Measurements from ENCODE around the gene CCDC40.
"Not testable (repeated sequence)": the region's sequence is repeated elsewhere in the genome, so short reads cannot be mapped to it uniquely, and the experiment has no call there.

Gene CCDC40

GRCh38 chr17:80071116-80071841, 34.8 kb downstream of the CCDC40 start:
- FAIRE-seq (no peak), DNase-seq (ENCODE audit: insufficient read length, low spot score) (no peak)

DNA sequence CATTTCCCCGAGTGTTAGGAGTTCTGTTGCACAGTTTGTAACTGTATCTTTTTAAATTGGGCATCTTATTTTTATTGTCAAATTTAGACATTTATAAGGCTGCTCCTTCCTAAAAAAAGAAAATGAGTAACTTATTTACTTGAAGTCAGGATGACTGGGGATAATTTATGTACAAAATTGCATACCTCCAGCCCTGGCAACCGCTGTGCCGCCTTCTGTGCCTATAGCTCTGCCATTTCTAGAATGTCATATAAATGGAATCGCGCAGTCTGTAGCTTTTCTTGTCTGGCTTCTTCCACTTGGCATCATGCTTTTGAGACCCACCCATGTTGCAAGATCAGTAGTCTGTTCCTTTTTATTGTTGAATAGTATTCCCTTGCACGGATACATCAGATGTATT, 36.0 kb downstream of the CCDC40 start:
- DNase-seq (ENCODE audit: insufficient read length, low spot score) (no peak), FAIRE-seq (no peak)

DNA sequence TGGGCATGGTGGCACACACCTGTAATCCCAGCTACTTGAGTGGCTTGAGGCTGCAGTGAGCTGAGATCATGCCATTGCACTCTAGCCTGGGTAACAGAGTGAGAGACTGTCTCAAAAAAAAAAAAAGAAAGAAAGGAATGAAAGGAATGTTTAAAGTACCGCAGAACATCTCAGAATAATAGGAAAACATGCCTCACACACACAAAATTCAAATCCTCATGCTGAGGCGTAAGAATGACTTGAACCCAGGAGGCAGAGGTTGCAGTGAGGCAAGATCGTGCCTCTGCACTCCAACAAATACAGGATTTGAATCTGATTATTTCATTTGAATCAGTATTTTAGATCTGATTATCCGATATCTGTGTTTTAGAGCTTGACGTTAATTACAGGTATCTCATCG, 43.6 kb downstream of the CCDC40 start:
- no peak for FAIRE-seq

GRCh38 chr17:80081596-80081995, 45.2 kb downstream of the CCDC40 start:
- no peak for FAIRE-seq
- DNase-seq (ENCODE audit: insufficient read length, low spot score), result no peak

More for the DNA sequence above, 43.6 kb downstream of the CCDC40 start:
- no peak for DNase-seq (ENCODE audit: insufficient read length, low spot score)

DNA sequence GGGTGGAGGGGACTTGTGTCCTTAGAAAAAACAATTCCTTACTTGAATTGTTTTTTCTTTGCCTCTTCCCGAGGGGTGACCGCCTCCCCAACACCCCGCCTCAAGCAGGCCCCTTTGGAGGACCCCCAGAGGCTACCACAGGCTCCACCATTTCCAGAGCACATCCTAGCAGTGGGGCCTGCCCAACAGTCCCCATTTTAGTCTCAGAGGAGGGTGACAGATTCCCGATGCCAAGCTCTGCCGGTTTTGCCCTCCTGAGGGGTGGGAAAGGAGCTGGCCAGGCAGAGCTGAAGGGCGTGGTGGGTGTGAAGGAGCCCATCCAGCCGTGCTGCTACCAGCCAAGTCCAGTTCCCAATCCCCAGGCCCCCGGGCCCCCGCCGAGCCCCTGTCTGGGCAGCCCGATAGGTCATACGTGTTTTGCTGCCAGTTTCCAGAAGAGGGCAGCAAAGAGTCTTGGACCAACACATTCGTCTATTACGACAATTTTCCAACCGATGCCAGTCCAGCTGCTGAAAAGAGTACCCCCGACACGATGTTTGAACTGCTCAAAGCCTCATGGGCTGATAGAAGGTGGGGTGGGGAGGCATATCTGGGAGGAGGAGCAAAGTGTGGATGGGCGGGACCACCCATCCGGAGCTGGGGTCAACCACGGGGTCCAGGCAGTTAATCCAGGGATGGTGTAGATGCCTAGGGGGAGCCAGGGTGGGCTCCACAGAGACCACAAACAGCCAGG, 46.1 kb downstream of the CCDC40 start:
- FAIRE-seq (peak; percentile 95), DNase-seq (ENCODE audit: insufficient read length, low spot score) (peak; percentile 70)

DNA sequence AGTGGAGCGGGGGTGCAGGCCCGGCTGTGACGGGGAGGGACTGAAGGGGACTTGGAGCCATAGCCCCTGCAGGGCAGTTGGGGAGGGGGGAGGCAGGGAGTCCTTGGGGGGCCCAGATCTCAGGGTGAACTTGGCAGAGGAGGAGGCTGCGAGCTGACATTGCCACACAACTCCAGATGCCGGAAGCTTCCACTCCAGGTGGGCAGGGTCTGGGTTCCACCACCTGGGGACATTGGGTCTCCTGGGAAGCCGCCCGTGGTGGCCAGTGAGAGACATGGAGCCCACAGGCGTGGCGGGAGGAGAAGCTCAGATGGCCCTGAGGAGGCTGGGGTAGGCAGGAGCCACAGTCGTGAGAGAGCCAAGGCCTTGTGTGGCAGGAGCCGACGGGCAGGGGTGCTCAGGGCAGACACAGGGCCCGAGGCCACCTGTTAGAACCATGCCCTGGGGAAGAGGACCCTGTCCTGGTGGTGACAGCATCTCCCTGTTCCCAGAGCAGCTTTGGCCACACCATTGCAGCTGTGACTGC, 46.8 kb downstream of the CCDC40 start:
- no peak for FAIRE-seq
- DNase-seq (ENCODE audit: insufficient read length, low spot score), result no peak

DNA sequence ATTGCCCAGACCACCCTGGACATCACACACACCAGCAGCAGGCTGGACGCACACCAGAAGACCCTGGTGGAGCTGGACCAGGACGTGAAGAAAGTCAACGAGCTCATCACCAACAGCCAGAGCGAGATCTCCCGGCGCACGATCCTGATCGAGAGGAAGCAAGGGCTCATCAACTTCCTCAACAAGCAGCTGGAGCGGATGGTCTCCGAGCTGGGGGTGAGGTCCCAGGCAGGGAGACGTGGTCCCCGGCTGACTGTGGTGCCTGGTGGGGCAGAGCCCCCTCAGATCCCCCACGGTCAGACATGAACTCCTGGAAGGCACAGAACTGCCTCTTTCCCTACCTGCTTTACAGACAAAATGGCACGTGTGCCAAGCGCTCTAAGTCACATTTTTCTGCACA, 48.3 kb downstream of the CCDC40 start:
- no peak for FAIRE-seq
- no peak for DNase-seq (ENCODE audit: insufficient read length, low spot score)

DNA sequence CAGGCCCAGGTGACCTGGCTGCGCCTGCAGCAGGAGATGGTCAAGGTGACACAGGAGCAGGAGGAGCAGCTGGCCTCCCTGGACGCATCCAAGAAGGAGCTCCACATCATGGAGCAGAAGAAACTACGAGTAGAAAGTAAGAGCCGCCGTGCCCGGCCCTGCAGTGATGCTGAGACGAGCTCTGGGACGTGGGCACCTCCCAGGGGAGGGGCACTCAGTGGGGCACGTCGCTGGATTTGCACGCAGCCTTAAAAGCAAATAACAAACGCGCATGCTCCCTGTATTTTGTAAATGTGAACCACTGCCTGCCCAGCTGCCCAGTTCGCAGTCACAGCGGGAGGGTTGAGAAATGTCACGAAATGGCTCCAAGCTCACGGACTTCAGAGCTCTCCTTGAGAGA, 49.6 kb downstream of the CCDC40 start:
- DNase-seq (ENCODE audit: insufficient read length, low spot score) (no peak), FAIRE-seq (no peak)

DNA sequence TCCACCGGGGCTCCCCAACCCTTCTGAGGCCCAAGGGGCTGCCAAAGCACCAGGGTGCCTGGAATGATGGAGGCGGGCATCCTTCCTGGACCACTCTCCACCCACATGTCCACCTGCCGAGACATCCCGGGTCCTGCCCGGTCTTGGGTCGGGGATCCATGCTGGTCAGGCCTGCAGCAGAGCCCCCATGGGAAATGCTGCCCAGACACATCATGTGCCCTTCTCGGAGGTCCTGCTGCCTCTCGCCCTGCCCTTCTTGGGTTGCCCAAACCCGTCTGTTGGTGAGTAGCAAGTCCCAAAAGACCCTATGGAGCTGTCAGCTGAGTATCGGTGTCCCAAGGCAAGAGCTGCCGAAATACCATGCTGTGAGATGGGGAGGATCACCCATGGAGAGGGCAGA, 50.2 kb downstream of the CCDC40 start:
- DNase-seq (ENCODE audit: insufficient read length, low spot score) (no peak), FAIRE-seq (no peak)

DNA sequence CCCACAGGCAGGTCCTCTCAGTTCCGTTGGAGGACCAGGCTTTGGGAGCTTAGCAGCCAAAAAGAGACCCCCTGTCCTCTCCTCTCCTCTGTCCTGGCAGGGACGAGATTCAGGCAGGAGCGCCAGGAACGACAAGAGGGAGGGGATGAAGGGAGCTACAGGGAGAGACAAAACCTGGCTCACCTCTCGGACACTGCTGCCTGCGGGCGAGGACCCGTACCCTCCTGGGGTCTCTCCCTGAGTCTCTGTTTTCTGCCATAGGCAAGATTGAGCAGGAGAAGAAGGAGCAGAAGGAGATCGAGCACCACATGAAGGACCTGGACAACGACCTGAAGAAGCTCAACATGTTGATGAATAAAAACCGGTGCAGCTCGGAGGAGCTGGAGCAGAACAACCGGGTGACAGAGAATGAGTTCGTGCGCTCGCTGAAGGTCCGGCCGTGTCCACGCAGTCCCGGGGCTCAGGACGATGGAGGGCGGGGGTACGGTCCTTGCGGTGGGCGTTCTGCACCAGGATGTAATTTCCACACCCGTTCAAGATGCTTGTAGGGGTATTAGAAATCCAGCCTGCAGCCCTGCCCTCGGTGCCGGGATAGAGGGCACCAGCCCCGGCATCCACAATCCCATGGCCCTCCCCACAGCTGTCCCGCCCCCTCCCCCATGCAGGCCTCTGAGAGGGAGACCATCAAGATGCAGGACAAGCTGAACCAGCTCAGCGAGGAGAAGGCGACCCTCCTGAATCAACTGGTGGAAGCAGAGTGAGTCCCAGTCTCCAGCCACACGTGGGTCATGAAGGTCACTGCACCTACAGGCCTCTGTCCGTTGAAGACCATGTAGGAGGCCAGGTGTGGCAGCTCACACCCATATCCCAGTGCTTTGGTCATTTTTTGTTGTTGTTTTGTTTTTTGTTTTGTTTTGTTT, 51.2 kb downstream of the CCDC40 start:
- DNase-seq (ENCODE audit: insufficient read length, low spot score) (no peak), FAIRE-seq (no peak)

DNA sequence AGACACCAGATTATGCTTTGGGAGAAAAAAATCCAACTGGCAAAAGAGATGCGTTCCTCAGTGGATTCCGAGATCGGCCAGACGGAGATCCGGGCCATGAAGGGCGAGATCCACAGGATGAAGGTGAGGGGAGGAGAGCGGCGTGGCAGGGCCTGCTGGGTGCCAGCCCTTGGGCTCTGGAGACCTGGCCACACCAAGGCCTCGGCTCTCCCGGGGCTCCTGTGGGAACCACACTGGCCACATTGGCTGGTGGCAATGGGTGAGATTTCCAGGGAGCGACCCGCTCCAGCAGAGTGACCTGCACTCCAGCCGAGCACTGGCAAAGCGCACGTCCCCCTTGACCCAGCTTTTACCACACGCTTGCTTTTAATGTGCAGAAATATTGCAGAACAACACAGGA, 53.3 kb downstream of the CCDC40 start:
- DNase-seq (ENCODE audit: insufficient read length, low spot score), result no peak
- FAIRE-seq, result no peak

- FAIRE-seq; DNase-seq (ENCODE audit: insufficient read length, low spot score): not testable (repeated sequence)
Measured at GRCh38 chr17:80090164-80090563, 53.7 kb downstream of the CCDC40 start.

GRCh38 chr17:80091376-80091775, 54.9 kb downstream of the CCDC40 start:
- DNase-seq (ENCODE audit: insufficient read length, low spot score), result no peak
- no peak for FAIRE-seq

DNA sequence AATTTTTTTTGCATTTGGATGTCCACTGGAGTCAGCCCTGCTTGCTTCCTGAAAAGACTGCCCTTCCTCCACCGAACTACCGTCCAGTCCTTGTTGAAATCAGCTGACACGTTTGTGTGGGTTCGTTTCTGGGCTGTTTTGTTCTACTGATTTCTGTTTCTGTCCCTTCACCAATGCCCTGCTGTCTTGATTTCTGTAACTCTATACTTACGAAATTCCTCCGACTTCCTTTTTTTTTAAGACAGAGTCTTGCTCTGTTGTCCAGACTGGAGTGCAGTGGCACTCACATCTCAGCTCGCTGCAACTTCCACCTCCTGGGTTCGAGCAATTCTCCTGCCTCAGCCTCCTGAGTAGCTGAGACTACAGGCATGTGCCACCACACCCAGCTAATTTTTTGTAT, 56.5 kb downstream of the CCDC40 start:
- DNase-seq (ENCODE audit: insufficient read length, low spot score) (no peak), FAIRE-seq (no peak)

- DNase-seq (ENCODE audit: insufficient read length, low spot score), result no peak
- FAIRE-seq, result no peak
Measured at GRCh38 chr17:80095038-80095843, 58.8 kb downstream of the CCDC40 start.

- no peak for DNase-seq (ENCODE audit: insufficient read length, low spot score)
- no peak for FAIRE-seq
Measured at GRCh38 chr17:80095844-80096475, 59.5 kb downstream of the CCDC40 start.

DNA sequence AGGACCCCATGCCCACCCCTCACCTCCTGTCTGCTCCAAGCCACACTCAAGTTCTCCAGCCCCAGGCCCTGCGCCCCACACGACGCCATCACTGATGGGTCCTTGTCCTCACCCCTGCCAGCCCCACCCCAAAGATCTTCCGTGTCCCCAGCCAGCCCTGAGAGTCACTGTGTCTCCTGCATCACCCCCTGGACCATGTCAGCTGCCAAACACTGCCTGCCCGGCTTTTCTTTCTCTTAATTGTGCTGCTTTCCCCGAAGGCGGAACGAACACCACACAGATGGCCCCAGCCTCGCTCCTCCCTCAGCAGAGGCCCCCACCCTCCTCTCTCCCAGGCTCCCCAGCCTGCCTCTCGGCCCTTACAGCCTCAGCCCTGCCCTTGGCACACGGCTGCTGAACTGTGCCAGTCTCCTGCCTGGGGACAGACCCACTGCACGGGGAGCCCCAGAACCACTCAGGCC, 60.1 kb downstream of the CCDC40 start:
- FAIRE-seq (no peak), DNase-seq (ENCODE audit: insufficient read length, low spot score) (no peak)

GRCh38 chr17:80097127-80097621, 60.7 kb downstream of the CCDC40 start:
- DNase-seq (ENCODE audit: insufficient read length, low spot score), result no peak
- FAIRE-seq, result no peak

Measured in GM19239 (cell line).